Measurements from ENCODE around the gene RANGAP1. TPM values are rescaled to one million over a fixed set of nuclear protein-coding genes. Genes with fewer than 3 reads are reported as not detected.

Gene RANGAP1
- polyA plus RNA-seq, 1 donor (not counting 4 experiments of a cell fraction or from before 2014, with no cell fraction given), result 85.9 TPM

DNA sequence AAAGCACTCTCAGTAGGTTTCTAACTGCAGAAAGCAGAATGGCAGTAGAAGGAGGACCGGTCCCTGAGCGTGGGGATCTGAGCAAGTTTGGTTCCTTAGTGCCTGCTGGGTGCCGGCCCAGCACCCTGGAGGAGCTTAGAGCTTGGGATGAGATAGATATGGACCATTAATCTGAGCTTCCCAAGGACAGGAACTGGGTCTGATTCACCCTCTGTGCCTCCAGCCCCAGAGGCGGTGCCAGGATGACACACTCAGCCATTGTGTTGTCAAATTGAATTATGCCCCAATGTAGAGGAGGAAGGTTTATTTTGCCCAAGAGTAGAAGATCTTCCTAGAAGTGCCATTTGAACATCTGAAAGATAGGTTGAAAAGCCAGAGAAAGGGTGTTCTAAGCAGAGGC lies 19.7 kb upstream of the RANGAP1 start:
- Histone ChIP-seq H3K27ac (ENCODE audit: control insufficient read depth, insufficient read depth, low read length) (peak overlapping the region; percentile 54), H4K20me1 (ENCODE audit: control insufficient read depth, extremely low read depth, insufficient read depth, low read length) (peaks cover 3% of the 10 kb centered on the region), H3K9me3 (ENCODE audit: control insufficient read depth, low read depth, low read length) (no peaks in the 10 kb centered on the region), H2AFZ (ENCODE audit: control insufficient read depth, low read length) (no peak overlapping the region), H3K9me1 (ENCODE audit: control insufficient read depth, extremely low read depth, insufficient read depth, low read length) (no peaks in the 10 kb centered on the region), H3K27me3 (ENCODE audit: control insufficient read depth, extremely low read depth, insufficient read depth, low read length) (no peaks in the 10 kb centered on the region), H3K4me1 (ENCODE audit: control insufficient read depth, extremely low read depth, insufficient read depth, low read length) (peaks cover 25% of the 10 kb centered on the region), H3K79me2 (ENCODE audit: control insufficient read depth, insufficient read depth, low read length) (peaks cover 84% of the 10 kb centered on the region), H3K4me2 (ENCODE audit: control insufficient read depth, extremely low read depth, insufficient read depth, low read depth, low read length) (peak overlapping the region; percentile 75), H3K36me3 (ENCODE audit: control insufficient read depth in 2 of 2, extremely low read depth in 1 of 2, insufficient read depth in 2 of 2, low read length in 2 of 2) (peaks cover 10 to 22% of the 10 kb centered on the region in 2 experiments), H3K4me3 (ENCODE audit: control insufficient read depth in 2 of 3, extremely low read depth in 1 of 3, insufficient read depth in 2 of 3, low read depth in 1 of 3, low read length in 3 of 3) (peak overlapping the region in 1 of 3 experiments; percentile 25), H3K9ac (ENCODE audit: control insufficient read depth, extremely low read depth, insufficient read depth, low read length) (no peak overlapping the region)
- dilution Hi-C loops (cut with MboI; ENCODE audit: extremely low pct_ligation_motif_present, low sequenced_read_pairs), result no loop called here
- DNase-seq (ENCODE audit: low read depth, low spot score), result no peak
- TF ChIP-seq EZH2 (IDR thresholded peaks at IDR 0.05; ENCODE audit: low read length) (no peak), CTCF (optimal IDR thresholded peaks at IDR 0.05 in 1 of 3, IDR thresholded peaks at IDR 0.05 in 1 of 3, conservative IDR thresholded peaks at IDR 0.05 in 1 of 3; ENCODE audit: extremely low read depth in 1 of 3, insufficient read depth in 2 of 3, low read length in 3 of 3) (no peak)
- peak; percentile 97 for FAIRE-seq

- dilution Hi-C loops (cut with MboI; ENCODE audit: extremely low pct_ligation_motif_present, low sequenced_read_pairs), result no loop called here
- no peaks in the 10 kb centered on the region for H3K9me1 ChIP-seq (ENCODE audit: control insufficient read depth, extremely low read depth, insufficient read depth, low read length)
- peaks cover 3% of the 10 kb centered on the region for H4K20me1 ChIP-seq (ENCODE audit: control insufficient read depth, extremely low read depth, insufficient read depth, low read length)
- peaks cover 6 to 17% of the 10 kb centered on the region in 2 experiments for H3K36me3 ChIP-seq (ENCODE audit: control insufficient read depth in 2 of 2, extremely low read depth in 1 of 2, insufficient read depth in 2 of 2, low read length in 2 of 2)
- H3K9ac ChIP-seq (ENCODE audit: control insufficient read depth, extremely low read depth, insufficient read depth, low read length), result peak overlapping the region; percentile 93
- H3K4me2 ChIP-seq (ENCODE audit: control insufficient read depth, extremely low read depth, insufficient read depth, low read depth, low read length), result peak overlapping the region; percentile 73
- no peak for DNase-seq (ENCODE audit: low read depth, low spot score)
- H3K4me1 ChIP-seq (ENCODE audit: control insufficient read depth, extremely low read depth, insufficient read depth, low read length), result peaks cover 28% of the 10 kb centered on the region
- no peak for FAIRE-seq
- H3K79me2 ChIP-seq (ENCODE audit: control insufficient read depth, insufficient read depth, low read length), result peaks cover 64% of the 10 kb centered on the region
- H3K4me3 ChIP-seq (ENCODE audit: control insufficient read depth in 2 of 3, extremely low read depth in 1 of 3, insufficient read depth in 2 of 3, low read depth in 1 of 3, low read length in 3 of 3), result peak overlapping the region; percentile 65 to 94 (median 76)
- TF ChIP-seq CTCF (optimal IDR thresholded peaks at IDR 0.05 in 1 of 3, IDR thresholded peaks at IDR 0.05 in 1 of 3, conservative IDR thresholded peaks at IDR 0.05 in 1 of 3; ENCODE audit: extremely low read depth in 1 of 3, insufficient read depth in 2 of 3, low read length in 3 of 3), result no peak
- no peak for TF ChIP-seq EZH2 (IDR thresholded peaks at IDR 0.05; ENCODE audit: low read length)
- no peaks in the 10 kb centered on the region for H3K9me3 ChIP-seq (ENCODE audit: control insufficient read depth, low read depth, low read length)
- H3K27ac ChIP-seq (ENCODE audit: control insufficient read depth, insufficient read depth, low read length), result peak overlapping the region; percentile 75
- no peaks in the 10 kb centered on the region for H3K27me3 ChIP-seq (ENCODE audit: control insufficient read depth, extremely low read depth, insufficient read depth, low read length)
- H2AFZ ChIP-seq (ENCODE audit: control insufficient read depth, low read length), result no peak overlapping the region
Measured at GRCh38 chr22:41302811-41303210, 16.8 kb upstream of the RANGAP1 start.
